Tibial nerve (tissue), 4 donors: ENCODE data around the gene TINAGL1. TPM values are rescaled to one million over a fixed set of nuclear protein-coding genes. Genes with fewer than 3 reads are reported as not detected.

Experiments used
- DNase-seq, 2 donors: peaks; one replicate each; pipeline ENCODE4 v3.0.0-alpha.2; 2019; ENCODE audit warnings: low spot score in 2 of 2
- H3K27ac ChIP-seq, 4 donors: fragments of 200-600 bp; sonication (generic) in 3 of 4; one replicate each; pipeline ENCODE4 v1.5.1; 2017 to 2019; ENCODE audit warnings: mild to moderate bottlenecking in 1 of 4
- H3K27me3 ChIP-seq, 2 donors: fragments of 200-600 bp; sonication (generic) in 1 of 2; one replicate each; pipeline versions ENCODE4 v1.5.1 to v1.6.0; 2017 to 2019
- H3K36me3 ChIP-seq, 3 donors: fragments of 200-600 bp; sonication (generic); one replicate each; pipeline ENCODE4 v1.5.1; 2018 to 2019
- H3K4me1 ChIP-seq, 4 donors: fragments of 200-600 bp; sonication (generic) in 3 of 4; one replicate each; pipeline ENCODE4 v1.5.1; 2017 to 2019
- H3K4me3 ChIP-seq, 4 donors: fragments of 200-600 bp; sonication (generic) in 3 of 4; one replicate each; pipeline ENCODE4 v1.5.1; 2017 to 2019; ENCODE audit warnings: mild to moderate bottlenecking in 1 of 4, moderate library complexity in 1 of 4
- H3K9me3 ChIP-seq, 4 donors: fragments of 200-600 bp; sonication (generic) in 3 of 4; one replicate each; pipeline ENCODE4 v1.5.1; 2017 to 2019
- CTCF ChIP-seq, 5 experiments: fragments of 200-600 bp in 3 of 5; fragments of 450-650 bp in 2 of 5; sonication (generic) in 3 of 5; IDR thresholded peaks; one replicate each; pipeline ENCODE4 v1.5.1; 2016 to 2019; ENCODE audit warnings: antibody characterized with exemption in 5 of 5, mild to moderate bottlenecking in 3 of 5, moderate library complexity in 2 of 5
- EP300 ChIP-seq, 2 donors: sonication (generic); formaldehyde crosslinking; IDR thresholded peaks; one replicate each; pipeline ENCODE4 v1.6.1; 2017; ENCODE audit warnings: antibody characterized with exemption in 2 of 2, mild to moderate bottlenecking in 1 of 2
- POLR2A ChIP-seq, 2 donors: fragments of 450-650 bp; IDR thresholded peaks; one replicate each; pipeline ENCODE4 v1.6.1; 2017; ENCODE audit warnings: antibody characterized with exemption in 2 of 2, mild to moderate bottlenecking in 2 of 2, moderate library complexity in 2 of 2
- WGBS, 2 donors: methylation state at CpG; one replicate each; pipeline ENCODE4 v1.1.5; 2018; 5-methylcytosine and 5-hydroxymethylcytosine counted together
- total RNA-seq, 4 donors: library from RNA; depleted of rRNA; stranded (reverse); fragments of >200 nt; gene quantifications; one replicate each; pipeline ENCODE4 v1.1.0, GENCODE V29; 2016

Gene TINAGL1
- total RNA-seq, 4 donors from 2014 or later, result 97.3 to 227 (median 198) TPM

- Histone ChIP-seq H3K27me3 (peaks cover 0 to 29% of the 10 kb centered on the region in 2 donors), H3K4me1 (peaks cover 0 to 49% (median 23%) of the 10 kb centered on the region in 4 donors), H3K36me3 (no peaks in the 10 kb centered on the region), H3K4me3 (no peak overlapping the region), H3K27ac (peak overlapping the region; percentile 3 to 77 (median 66)), H3K9me3 (no peaks in the 10 kb centered on the region)
- peak; percentile 42 to 58 (median 49) for TF ChIP-seq CTCF (IDR thresholded peaks at IDR 0.05)
- no peak for TF ChIP-seq EP300 (IDR thresholded peaks at IDR 0.05)
- WGBS, 2 donors, result 48 to 53% methylated on average over 11 to 14 of the region's 14 CpGs
- DNase-seq, result no peak
These were observed 11.6 kb downstream of the TINAGL1 start for GRCh38 chr1:31587720-31588423.

GRCh38 chr1:31588751-31589515 is 12.6 kb downstream of the TINAGL1 start:
- WGBS, 2 donors, result 22 to 35% methylated on average over 28 to 42 of the region's 62 CpGs
- peaks cover 0 to 39% (median 23%) of the 10 kb centered on the region in 4 donors for H3K4me1 ChIP-seq
- H3K27me3 ChIP-seq, result peaks cover 0 to 29% of the 10 kb centered on the region in 2 donors
- TF ChIP-seq CTCF (IDR thresholded peaks at IDR 0.05), result no peak
- peak in 1 of 2 donors; percentile 3 for TF ChIP-seq EP300 (IDR thresholded peaks at IDR 0.05)
- TF ChIP-seq POLR2A (IDR thresholded peaks at IDR 0.05), result no peak
- H3K27ac ChIP-seq, result peak overlapping the region; percentile 11 to 77 (median 66)
- peak overlapping the region; percentile 8 to 53 (median 40) for H3K4me3 ChIP-seq
- no peak for DNase-seq
- no peaks in the 10 kb centered on the region for H3K9me3 ChIP-seq
- no peaks in the 10 kb centered on the region for H3K36me3 ChIP-seq

GRCh38 chr1:31591425-31592093 is 15.2 kb downstream of the TINAGL1 start:
- no peaks in the 10 kb centered on the region for H3K36me3 ChIP-seq
- peaks cover 0 to 29% (median 23%) of the 10 kb centered on the region in 4 donors for H3K4me1 ChIP-seq
- no peak for DNase-seq
- peaks cover 0 to 25% of the 10 kb centered on the region in 2 donors for H3K27me3 ChIP-seq
- 73 to 75% methylated on average over 11 of the region's 11 CpGs for WGBS, 2 donors
- no peak overlapping the region for H3K27ac ChIP-seq
- H3K4me3 ChIP-seq, result no peak overlapping the region
- no peaks in the 10 kb centered on the region for H3K9me3 ChIP-seq
- TF ChIP-seq POLR2A (IDR thresholded peaks at IDR 0.05) (no peak), EP300 (IDR thresholded peaks at IDR 0.05) (no peak), CTCF (IDR thresholded peaks at IDR 0.05) (no peak)

- TF ChIP-seq CTCF (IDR thresholded peaks at IDR 0.05) (no peak), POLR2A (IDR thresholded peaks at IDR 0.05) (no peak), EP300 (IDR thresholded peaks at IDR 0.05) (no peak)
- H3K4me1 ChIP-seq, result peaks cover 0 to 23% (median 17%) of the 10 kb centered on the region in 4 donors
- no peak for DNase-seq
- no peak overlapping the region for H3K27ac ChIP-seq
- peaks cover 0 to 20% of the 10 kb centered on the region in 2 donors for H3K27me3 ChIP-seq
- H3K9me3 ChIP-seq, result no peaks in the 10 kb centered on the region
- H3K36me3 ChIP-seq, result no peaks in the 10 kb centered on the region
- H3K4me3 ChIP-seq, result no peak overlapping the region
These were observed 15.8 kb downstream of the TINAGL1 start for GRCh38 chr1:31592132-31592531.
